Measurements from ENCODE around the gene NF1.
A peak's percentile ranks its signal among the peaks of the same experiment; 100 is the strongest.
"Not testable (repeated sequence)": the region's sequence is repeated elsewhere in the genome, so short reads cannot be mapped to it uniquely, and the experiment has no call there.

The NF1 gene

GRCh38 chr17:31090650-31091049, 4.1 kb upstream of the NF1 start:
- H3K9me3 ChIP-seq (ENCODE audit: low read length); H3K4me1 ChIP-seq (ENCODE audit: insufficient read depth, low read length); H3K4me3 ChIP-seq (ENCODE audit: low read depth in 1 of 2, low read length in 2 of 2); H3K27me3 ChIP-seq (ENCODE audit: control insufficient read depth in 1 of 2, insufficient read depth in 2 of 2, low read length in 2 of 2); H3K36me3 ChIP-seq (ENCODE audit: insufficient read depth, low read length); H3K9ac ChIP-seq (ENCODE audit: low read length); H3K27ac ChIP-seq (ENCODE audit: low read depth, low read length): not testable (repeated sequence)

- H3K27me3 ChIP-seq (ENCODE audit: control insufficient read depth in 1 of 2, insufficient read depth in 2 of 2, low read length in 2 of 2), result no peaks in the 10 kb centered on the region
- H3K4me3 ChIP-seq (ENCODE audit: low read depth in 1 of 2, low read length in 2 of 2), result no peak overlapping the region
- H3K9ac ChIP-seq (ENCODE audit: low read length), result no peak overlapping the region
- no peaks in the 10 kb centered on the region for H3K9me3 ChIP-seq (ENCODE audit: low read length)
- H3K27ac ChIP-seq (ENCODE audit: low read depth, low read length), result no peak overlapping the region
- no peaks in the 10 kb centered on the region for H3K36me3 ChIP-seq (ENCODE audit: insufficient read depth, low read length)
- H3K4me1 ChIP-seq (ENCODE audit: insufficient read depth, low read length), result peaks cover 9% of the 10 kb centered on the region
Observed at GRCh38 chr17:31092475-31093064, 2.2 kb upstream of the NF1 start.

GRCh38 chr17:31093866-31094599, 744 bp upstream of the NF1 start:
- Histone ChIP-seq H3K27me3 (ENCODE audit: control insufficient read depth in 1 of 2, insufficient read depth in 2 of 2, low read length in 2 of 2) (no peaks in the 10 kb centered on the region), H3K9me3 (ENCODE audit: low read length) (no peaks in the 10 kb centered on the region), H3K36me3 (ENCODE audit: insufficient read depth, low read length) (no peaks in the 10 kb centered on the region), H3K4me1 (ENCODE audit: insufficient read depth, low read length) (peaks cover 9% of the 10 kb centered on the region), H3K4me3 (ENCODE audit: low read depth in 1 of 2, low read length in 2 of 2) (peak overlapping the region in 1 of 2 donors; percentile 46), H3K9ac (ENCODE audit: low read length) (peak overlapping the region; percentile 26), H3K27ac (ENCODE audit: low read depth, low read length) (peak overlapping the region; percentile 91)

GRCh38 chr17:31095236-31096105, 694 bp downstream of the NF1 start:
- Histone ChIP-seq H3K9ac (ENCODE audit: low read length) (peak overlapping the region; percentile 86), H3K27ac (ENCODE audit: low read depth, low read length) (peak overlapping the region; percentile 90), H3K4me1 (ENCODE audit: insufficient read depth, low read length) (peaks cover 9% of the 10 kb centered on the region), H3K36me3 (ENCODE audit: insufficient read depth, low read length) (no peaks in the 10 kb centered on the region), H3K4me3 (ENCODE audit: low read depth in 1 of 2, low read length in 2 of 2) (peak overlapping the region; percentile 87 to 91), H3K27me3 (ENCODE audit: control insufficient read depth in 1 of 2, insufficient read depth in 2 of 2, low read length in 2 of 2) (no peaks in the 10 kb centered on the region), H3K9me3 (ENCODE audit: low read length) (no peaks in the 10 kb centered on the region)

GRCh38 chr17:31096106-31096436, 1.3 kb downstream of the NF1 start:
- peak overlapping the region; percentile 87 to 91 for H3K4me3 ChIP-seq (ENCODE audit: low read depth in 1 of 2, low read length in 2 of 2)
- peak overlapping the region; percentile 90 for H3K27ac ChIP-seq (ENCODE audit: low read depth, low read length)
- H3K9me3 ChIP-seq (ENCODE audit: low read length), result no peaks in the 10 kb centered on the region
- H3K27me3 ChIP-seq (ENCODE audit: control insufficient read depth in 1 of 2, insufficient read depth in 2 of 2, low read length in 2 of 2), result no peaks in the 10 kb centered on the region
- no peaks in the 10 kb centered on the region for H3K36me3 ChIP-seq (ENCODE audit: insufficient read depth, low read length)
- peak overlapping the region; percentile 86 for H3K9ac ChIP-seq (ENCODE audit: low read length)
- H3K4me1 ChIP-seq (ENCODE audit: insufficient read depth, low read length), result peaks cover 9% of the 10 kb centered on the region

- H3K9me3 ChIP-seq (ENCODE audit: low read length), result no peaks in the 10 kb centered on the region
- no peaks in the 10 kb centered on the region for H3K36me3 ChIP-seq (ENCODE audit: insufficient read depth, low read length)
- H3K4me1 ChIP-seq (ENCODE audit: insufficient read depth, low read length), result peaks cover 9% of the 10 kb centered on the region
- no peak overlapping the region for H3K9ac ChIP-seq (ENCODE audit: low read length)
- no peak overlapping the region for H3K4me3 ChIP-seq (ENCODE audit: low read depth in 1 of 2, low read length in 2 of 2)
- no peak overlapping the region for H3K27ac ChIP-seq (ENCODE audit: low read depth, low read length)
- no peaks in the 10 kb centered on the region for H3K27me3 ChIP-seq (ENCODE audit: control insufficient read depth in 1 of 2, insufficient read depth in 2 of 2, low read length in 2 of 2)
Observed at GRCh38 chr17:31099016-31099415, 4.2 kb downstream of the NF1 start.

- Histone ChIP-seq H3K27me3 (ENCODE audit: control insufficient read depth in 1 of 2, insufficient read depth in 2 of 2, low read length in 2 of 2) (no peaks in the 10 kb centered on the region), H3K4me3 (ENCODE audit: low read depth in 1 of 2, low read length in 2 of 2) (no peak overlapping the region), H3K9ac (ENCODE audit: low read length) (no peak overlapping the region), H3K9me3 (ENCODE audit: low read length) (no peaks in the 10 kb centered on the region), H3K27ac (ENCODE audit: low read depth, low read length) (no peak overlapping the region), H3K36me3 (ENCODE audit: insufficient read depth, low read length) (no peaks in the 10 kb centered on the region), H3K4me1 (ENCODE audit: insufficient read depth, low read length) (peaks cover 7% of the 10 kb centered on the region)
Observed at GRCh38 chr17:31100840-31101459, 6.2 kb downstream of the NF1 start.

- Histone ChIP-seq H3K36me3 (ENCODE audit: insufficient read depth, low read length) (no peaks in the 10 kb centered on the region), H3K27ac (ENCODE audit: low read depth, low read length) (no peak overlapping the region), H3K9me3 (ENCODE audit: low read length) (no peaks in the 10 kb centered on the region), H3K4me1 (ENCODE audit: insufficient read depth, low read length) (no peaks in the 10 kb centered on the region), H3K4me3 (ENCODE audit: low read depth in 1 of 2, low read length in 2 of 2) (no peak overlapping the region), H3K9ac (ENCODE audit: low read length) (no peak overlapping the region), H3K27me3 (ENCODE audit: control insufficient read depth in 1 of 2, insufficient read depth in 2 of 2, low read length in 2 of 2) (no peaks in the 10 kb centered on the region)
Observed at GRCh38 chr17:31101943-31102342, 7.2 kb downstream of the NF1 start.

- H3K27me3 ChIP-seq (ENCODE audit: control insufficient read depth in 1 of 2, insufficient read depth in 2 of 2, low read length in 2 of 2), result no peaks in the 10 kb centered on the region
- H3K4me1 ChIP-seq (ENCODE audit: insufficient read depth, low read length), result no peaks in the 10 kb centered on the region
- H3K9me3 ChIP-seq (ENCODE audit: low read length), result no peaks in the 10 kb centered on the region
- no peak overlapping the region for H3K27ac ChIP-seq (ENCODE audit: low read depth, low read length)
- no peak overlapping the region for H3K4me3 ChIP-seq (ENCODE audit: low read depth in 1 of 2, low read length in 2 of 2)
- no peaks in the 10 kb centered on the region for H3K36me3 ChIP-seq (ENCODE audit: insufficient read depth, low read length)
- no peak overlapping the region for H3K9ac ChIP-seq (ENCODE audit: low read length)
Observed at GRCh38 chr17:31105991-31106390, 11.2 kb downstream of the NF1 start.

GRCh38 chr17:31111183-31111582, 16.4 kb downstream of the NF1 start:
- Histone ChIP-seq H3K9me3 (ENCODE audit: low read length) (no peaks in the 10 kb centered on the region), H3K9ac (ENCODE audit: low read length) (no peak overlapping the region), H3K4me3 (ENCODE audit: low read depth in 1 of 2, low read length in 2 of 2) (no peak overlapping the region), H3K36me3 (ENCODE audit: insufficient read depth, low read length) (no peaks in the 10 kb centered on the region), H3K27me3 (ENCODE audit: control insufficient read depth in 1 of 2, insufficient read depth in 2 of 2, low read length in 2 of 2) (no peaks in the 10 kb centered on the region), H3K4me1 (ENCODE audit: insufficient read depth, low read length) (no peaks in the 10 kb centered on the region), H3K27ac (ENCODE audit: low read depth, low read length) (no peak overlapping the region)

- no peak overlapping the region for H3K9ac ChIP-seq (ENCODE audit: low read length)
- H3K27ac ChIP-seq (ENCODE audit: low read depth, low read length), result no peak overlapping the region
- no peak overlapping the region for H3K4me3 ChIP-seq (ENCODE audit: low read depth in 1 of 2, low read length in 2 of 2)
- H3K9me3 ChIP-seq (ENCODE audit: low read length), result no peaks in the 10 kb centered on the region
- no peaks in the 10 kb centered on the region for H3K36me3 ChIP-seq (ENCODE audit: insufficient read depth, low read length)
- no peaks in the 10 kb centered on the region for H3K27me3 ChIP-seq (ENCODE audit: control insufficient read depth in 1 of 2, insufficient read depth in 2 of 2, low read length in 2 of 2)
- no peaks in the 10 kb centered on the region for H3K4me1 ChIP-seq (ENCODE audit: insufficient read depth, low read length)
Observed at GRCh38 chr17:31112001-31112661, 17.4 kb downstream of the NF1 start.
